Naive thymus-derived CD8-positive, alpha-beta T cell (primary cell): Measurements from ENCODE around the gene XYLT1. TPM values are rescaled to one million over a fixed set of nuclear protein-coding genes. Genes with fewer than 3 reads are reported as not detected.

Source experiments
- ATAC-seq, 2 donors: fragments of 150-1000 bp; cut with Tn5 transposase in 1 of 2; sonication (Bioruptor Pico), chemical (Tn5 transposase) in 1 of 2; 1 replicate in 1 of 2; 2 replicates in 1 of 2; pipeline ENCODE4 v1.10.0; 2021; ENCODE audit warnings: mild to moderate bottlenecking in 2 of 2, moderate library complexity in 2 of 2
- POLR2A ChIA-PET: fragments of 350-600 bp; sonication (Branson Sonifier 250); formaldehyde crosslinking; loops from one replicate; lab custom pipeline; 2021; ENCODE audit warnings: antibody characterized with exemption; lab: Charles Lee
- DNase-seq, 10 donors: peaks; one replicate each; pipeline versions ENCODE4 v3.0.0 to v3.0.0-alpha.2; 2020 to 2022
- H3K27ac Mint-ChIP-seq, 10 donors: one replicate each; pipeline ENCODE4 v1.8.0; 2020 to 2022; ENCODE audit warnings: mild to moderate bottlenecking in 10 of 10, mixed read lengths in 10 of 10, moderate library complexity in 4 of 10, inconsistent platforms in 1 of 10
- H3K27me3 Mint-ChIP-seq, 5 donors: one replicate each; pipeline ENCODE4 v1.8.0; 2021 to 2022; ENCODE audit warnings: mixed read lengths in 5 of 5
- H3K36me3 Mint-ChIP-seq, 3 donors: one replicate each; pipeline ENCODE4 v1.8.0; 2020 to 2022; ENCODE audit warnings: mixed read lengths in 3 of 3, mild to moderate bottlenecking in 2 of 3, inconsistent platforms in 1 of 3
- H3K4me1 Mint-ChIP-seq, 4 donors: one replicate each; pipeline ENCODE4 v1.8.0; 2021 to 2022; ENCODE audit warnings: mixed read lengths in 4 of 4
- H3K4me3 Mint-ChIP-seq, 10 donors: one replicate each; pipeline ENCODE4 v1.8.0; 2020 to 2022; ENCODE audit warnings: mild to moderate bottlenecking in 10 of 10, mixed read lengths in 10 of 10, moderate library complexity in 6 of 10, inconsistent platforms in 1 of 10
- H3K9me3 Mint-ChIP-seq, 9 donors: one replicate each; pipeline ENCODE4 v1.8.0; 2020 to 2022; ENCODE audit warnings: mixed read lengths in 9 of 9, mild to moderate bottlenecking in 3 of 9, inconsistent platforms in 1 of 9, moderate library complexity in 1 of 9
- polyA plus RNA-seq, 3 donors: library from polyadenylated mRNA; unstranded; fragments of 300-500 nt; fragmentation: Illumina TruSeq; gene quantifications; one replicate each; pipeline ENCODE4 v1.2.3, GENCODE V29; 2021
- total RNA-seq, 8 experiments: library from RNA in 2 of 8; stranded (reverse) in 2 of 8; gene quantifications; one replicate each; pipeline ENCODE4 v1.2.3 and lab custom pipeline; 2021 to 2026

The XYLT1 gene
- total and polyA plus RNA-seq, 5 experiments from 2014 or later = 0.44 to 50.7 (median 1.4) TPM

GRCh38 chr16:17246974-17247732 lies 223.6 kb downstream of the XYLT1 start:
- Mint-ChIP-seq H3K27ac (peak overlapping the region in 2 of 10 donors; percentile 22 to 66), H3K9me3 (no peaks in the 10 kb centered on the region), H3K36me3 (peaks cover 0 to 8% (median 0%) of the 10 kb centered on the region in 3 donors), H3K4me1 (peaks cover 12 to 26% (median 19%) of the 10 kb centered on the region in 4 donors), H3K4me3 (no peak overlapping the region), H3K27me3 (no peaks in the 10 kb centered on the region)
- DNase-seq (no peak), ATAC-seq (no peak)
- POLR2A ChIA-PET = no interaction called here

- peaks cover 0 to 12% (median 2%) of the 10 kb centered on the region in 3 donors for H3K36me3 Mint-ChIP-seq
- no peaks in the 10 kb centered on the region for H3K9me3 Mint-ChIP-seq
- no peaks in the 10 kb centered on the region for H3K27me3 Mint-ChIP-seq
- no peak overlapping the region for H3K4me3 Mint-ChIP-seq
- H3K4me1 Mint-ChIP-seq = peaks cover 14 to 26% (median 16%) of the 10 kb centered on the region in 4 donors
- POLR2A ChIA-PET = no interaction called here
- ATAC-seq (no peak), DNase-seq (no peak)
- no peak overlapping the region for H3K27ac Mint-ChIP-seq
Observed at GRCh38 chr16:17246268-17246885, 224.4 kb downstream of the XYLT1 start.

GRCh38 chr16:17245776-17246175 lies 225.0 kb downstream of the XYLT1 start:
- peaks cover 0 to 12% (median 3%) of the 10 kb centered on the region in 3 donors for H3K36me3 Mint-ChIP-seq
- no peak for ATAC-seq
- H3K9me3 Mint-ChIP-seq = no peaks in the 10 kb centered on the region
- DNase-seq = no peak
- H3K27ac Mint-ChIP-seq = peak overlapping the region in 1 of 10 donors; percentile 43
- H3K4me1 Mint-ChIP-seq = peaks cover 14 to 26% (median 15%) of the 10 kb centered on the region in 4 donors
- no peak overlapping the region for H3K4me3 Mint-ChIP-seq
- POLR2A ChIA-PET = no interaction called here
- no peaks in the 10 kb centered on the region for H3K27me3 Mint-ChIP-seq

- H3K27me3 Mint-ChIP-seq = no peaks in the 10 kb centered on the region
- H3K36me3 Mint-ChIP-seq = peaks cover 0 to 10% (median 3%) of the 10 kb centered on the region in 3 donors
- H3K27ac Mint-ChIP-seq = no peak overlapping the region
- ATAC-seq (no peak), DNase-seq (no peak)
- H3K9me3 Mint-ChIP-seq = peaks cover 0 to under 1% (median 0%) of the 10 kb centered on the region in 9 donors
- no peak overlapping the region for H3K4me3 Mint-ChIP-seq
- peaks cover 15 to 29% (median 16%) of the 10 kb centered on the region in 4 donors for H3K4me1 Mint-ChIP-seq
- POLR2A ChIA-PET = no interaction called here
Observed at GRCh38 chr16:17244872-17245551, 225.7 kb downstream of the XYLT1 start.

GRCh38 chr16:17241264-17241835 lies 229.4 kb downstream of the XYLT1 start:
- ATAC-seq (no peak), DNase-seq (no peak)
- H3K4me1 Mint-ChIP-seq = peaks cover 27 to 41% (median 36%) of the 10 kb centered on the region in 4 donors
- no peaks in the 10 kb centered on the region for H3K27me3 Mint-ChIP-seq
- H3K9me3 Mint-ChIP-seq = peaks cover 0 to 9% (median 0%) of the 10 kb centered on the region in 9 donors
- H3K27ac Mint-ChIP-seq = peak overlapping the region in 1 of 10 donors; percentile 33
- POLR2A ChIA-PET = no interaction called here
- H3K36me3 Mint-ChIP-seq = peaks cover 0 to 11% (median 11%) of the 10 kb centered on the region in 3 donors
- H3K4me3 Mint-ChIP-seq = no peak overlapping the region

GRCh38 chr16:17238285-17239028 lies 232.3 kb downstream of the XYLT1 start:
- Mint-ChIP-seq H3K4me1 (peaks cover 25 to 43% (median 32%) of the 10 kb centered on the region in 4 donors), H3K9me3 (peaks cover 0 to 9% (median 0%) of the 10 kb centered on the region in 9 donors), H3K4me3 (no peak overlapping the region), H3K27me3 (no peaks in the 10 kb centered on the region), H3K36me3 (peaks cover 0 to 17% (median 11%) of the 10 kb centered on the region in 3 donors), H3K27ac (peak overlapping the region in 3 of 10 donors; percentile 2 to 54 (median 53))
- DNase-seq (no peak), ATAC-seq (no peak)
- POLR2A ChIA-PET = no interaction called here

- H3K27ac Mint-ChIP-seq = peak overlapping the region in 9 of 10 donors; percentile 3 to 78 (median 63)
- H3K4me3 Mint-ChIP-seq = peak overlapping the region in 6 of 10 donors; percentile 12 to 52 (median 32)
- peaks cover 0 to 9% (median 0%) of the 10 kb centered on the region in 9 donors for H3K9me3 Mint-ChIP-seq
- H3K27me3 Mint-ChIP-seq = no peaks in the 10 kb centered on the region
- DNase-seq (no peak), ATAC-seq (no peak)
- H3K4me1 Mint-ChIP-seq = peaks cover 25 to 53% (median 32%) of the 10 kb centered on the region in 4 donors
- POLR2A ChIA-PET = no interaction called here
- H3K36me3 Mint-ChIP-seq = peaks cover 0 to 23% (median 11%) of the 10 kb centered on the region in 3 donors
Observed at GRCh38 chr16:17237350-17237944, 233.3 kb downstream of the XYLT1 start.

GRCh38 chr16:17235147-17235815 lies 235.5 kb downstream of the XYLT1 start:
- no peak overlapping the region for H3K27ac Mint-ChIP-seq
- ATAC-seq (no peak), DNase-seq (no peak)
- H3K9me3 Mint-ChIP-seq = peaks cover 0 to 9% (median 0%) of the 10 kb centered on the region in 9 donors
- peaks cover 0 to 22% (median 6%) of the 10 kb centered on the region in 3 donors for H3K36me3 Mint-ChIP-seq
- H3K4me3 Mint-ChIP-seq = no peak overlapping the region
- peaks cover 25 to 52% (median 32%) of the 10 kb centered on the region in 4 donors for H3K4me1 Mint-ChIP-seq
- POLR2A ChIA-PET = no interaction called here
- H3K27me3 Mint-ChIP-seq = no peaks in the 10 kb centered on the region

GRCh38 chr16:17233318-17234002 lies 237.3 kb downstream of the XYLT1 start:
- H3K27me3 Mint-ChIP-seq = no peaks in the 10 kb centered on the region
- H3K4me3 Mint-ChIP-seq = no peak overlapping the region
- peaks cover 10 to 43% (median 17%) of the 10 kb centered on the region in 4 donors for H3K4me1 Mint-ChIP-seq
- peaks cover 0 to 18% (median 6%) of the 10 kb centered on the region in 3 donors for H3K36me3 Mint-ChIP-seq
- DNase-seq (no peak), ATAC-seq (no peak)
- peak overlapping the region in 1 of 10 donors; percentile 55 for H3K27ac Mint-ChIP-seq
- H3K9me3 Mint-ChIP-seq = no peaks in the 10 kb centered on the region
- POLR2A ChIA-PET = no interaction called here

GRCh38 chr16:17232487-17232886 lies 238.3 kb downstream of the XYLT1 start:
- no peak for ATAC-seq
- Mint-ChIP-seq H3K27ac (peak overlapping the region in 2 of 10 donors; percentile 0 to 83), H3K9me3 (no peaks in the 10 kb centered on the region), H3K27me3 (no peaks in the 10 kb centered on the region), H3K4me3 (no peak overlapping the region), H3K36me3 (peaks cover 0 to 21% (median 14%) of the 10 kb centered on the region in 3 donors), H3K4me1 (peaks cover 6 to 38% (median 14%) of the 10 kb centered on the region in 4 donors)
- POLR2A ChIA-PET = no interaction called here
- DNase-seq = no peak

- Mint-ChIP-seq H3K9me3 (no peaks in the 10 kb centered on the region), H3K27me3 (no peaks in the 10 kb centered on the region), H3K27ac (no peak overlapping the region), H3K36me3 (peaks cover 0 to 21% (median 14%) of the 10 kb centered on the region in 3 donors), H3K4me1 (peaks cover 9 to 38% (median 14%) of the 10 kb centered on the region in 4 donors), H3K4me3 (no peak overlapping the region)
- POLR2A ChIA-PET = no interaction called here
- DNase-seq (no peak), ATAC-seq (no peak)
Observed at GRCh38 chr16:17231972-17232371, 238.8 kb downstream of the XYLT1 start.
